SU-DHL-6 (cell line): Measurements from ENCODE around the gene BCL2.

Experiments
- H2AFZ ChIP-seq: fragments of 200-600 bp; sonication (generic); 2 replicates; pipeline ENCODE4 v1.6.1; 2014; ENCODE audit warnings: low read depth, mild to moderate bottlenecking, moderate library complexity, mixed read lengths, antibody characterized with exemption, low read length; ENCODE audit not compliant: severe bottlenecking
- H3F3A ChIP-seq: fragments of 200-600 bp; shearing (Covaris generic); 2 replicates; pipeline ENCODE4 v1.6.0; 2016; ENCODE audit warnings: antibody characterized with exemption, mild to moderate bottlenecking; ENCODE audit not compliant: insufficient read depth
- H3K27ac ChIP-seq: fragments of 200-600 bp; sonication (generic); 2 replicates; pipeline ENCODE4 v1.5.1; 2016; ENCODE audit warnings: low read depth, mild to moderate bottlenecking, low read length, moderate library complexity, mixed read lengths
- H3K27me3 ChIP-seq: fragments of 200-600 bp; sonication (generic), shearing (Covaris generic); 2 replicates; pipeline ENCODE4 v1.6.0; 2014; ENCODE audit warnings: mild to moderate bottlenecking, low read length
- H3K36me3 ChIP-seq: fragments of 200-600 bp; sonication (generic); 2 replicates; pipeline ENCODE4 v1.6.1; 2014; ENCODE audit warnings: mild to moderate bottlenecking, low read length, mixed read lengths
- H3K4me2 ChIP-seq: fragments of 300-600, 200-600 bp; shearing (Covaris generic), sonication (generic); 2 replicates; pipeline ENCODE4 v1.6.0; 2014; ENCODE audit warnings: low read length, low read depth, mild to moderate bottlenecking; ENCODE audit not compliant: poor library complexity, severe bottlenecking
- H3K4me3 ChIP-seq: fragments of 200-600 bp; sonication (generic); 2 replicates; pipeline ENCODE4 v1.5.1; 2014; ENCODE audit warnings: antibody characterized with exemption, low read length, mild to moderate bottlenecking, mixed read lengths; ENCODE audit not compliant: insufficient read depth, poor library complexity, severe bottlenecking
- H3K79me2 ChIP-seq: fragments of 200-600 bp; sonication (generic); 2 replicates; pipeline ENCODE4 v1.6.1; 2014; ENCODE audit warnings: mild to moderate bottlenecking, low read length, moderate library complexity; ENCODE audit not compliant: insufficient read depth
- H3K9ac ChIP-seq: fragments of 200-600 bp; sonication (generic); 2 replicates; pipeline ENCODE4 v1.7.0; 2014; ENCODE audit warnings: mild to moderate bottlenecking, low read length
- H3K9me2 ChIP-seq: fragments of 200-600 bp; sonication (generic); replicated peaks from 2 replicates; pipeline ENCODE4 v1.6.1; 2014; ENCODE audit warnings: low read length; ENCODE audit not compliant: insufficient read depth
- H3K9me3 ChIP-seq: fragments of 200-600 bp; sonication (generic); 2 replicates; pipeline ENCODE4 v1.6.1; 2014; ENCODE audit warnings: low read length, mixed read lengths; ENCODE audit not compliant: insufficient read depth
- H4K20me1 ChIP-seq: fragments of 200-600 bp; sonication (generic); 2 replicates; pipeline ENCODE4 v1.6.1; 2014; ENCODE audit warnings: low read depth, mild to moderate bottlenecking, antibody characterized with exemption, low read length, moderate library complexity, mixed read lengths
- CTCF ChIP-seq: fragments of 200-600 bp; sonication (generic); IDR thresholded peaks from one replicate; pipeline ENCODE4 v1.5.1; 2017; ENCODE audit warnings: antibody characterized with exemption, mild to moderate bottlenecking, low read length, moderate library complexity; ENCODE audit not compliant: insufficient read depth, poor library complexity, severe bottlenecking
- EZH2phosphoT487 ChIP-seq: fragments of 200-600 bp; sonication (generic), shearing (Covaris generic); conservative IDR thresholded peaks from 2 replicates; pipeline ENCODE4 v1.6.1; 2018; ENCODE audit warnings: mild to moderate bottlenecking, antibody characterized with exemption, low read length, moderate library complexity, mixed read lengths

Gene BCL2

GRCh38 chr18:63271881-63272299 is 47.7 kb downstream of the BCL2 start:
- no peaks in the 10 kb centered on the region for H3K9me3 ChIP-seq
- H3K27ac ChIP-seq = no peak overlapping the region
- no peak for TF ChIP-seq EZH2phosphoT487
- no peak for TF ChIP-seq CTCF
- H4K20me1 ChIP-seq = peaks cover 60% of the 10 kb centered on the region
- H3K9me2 ChIP-seq = no peaks in the 10 kb centered on the region
- peaks cover 98% of the 10 kb centered on the region for H3K79me2 ChIP-seq
- H3F3A ChIP-seq = peaks cover 35% of the 10 kb centered on the region
- no peaks in the 10 kb centered on the region for H3K27me3 ChIP-seq
- H3K4me2 ChIP-seq = no peak overlapping the region
- H3K4me3 ChIP-seq = no peak overlapping the region
- no peak overlapping the region for H2AFZ ChIP-seq
- peaks cover 34% of the 10 kb centered on the region for H3K36me3 ChIP-seq
- no peak overlapping the region for H3K9ac ChIP-seq

- Histone ChIP-seq H3K9me2 (no peaks in the 10 kb centered on the region), H3K27ac (no peak overlapping the region), H3K9ac (no peak overlapping the region), H3F3A (peaks cover 35% of the 10 kb centered on the region), H3K79me2 (peaks cover 97% of the 10 kb centered on the region), H3K36me3 (peaks cover 34% of the 10 kb centered on the region), H2AFZ (no peak overlapping the region), H3K4me3 (no peak overlapping the region), H3K27me3 (no peaks in the 10 kb centered on the region), H3K4me2 (no peak overlapping the region), H3K9me3 (no peaks in the 10 kb centered on the region), H4K20me1 (peaks cover 61% of the 10 kb centered on the region)
- TF ChIP-seq EZH2phosphoT487 (no peak), CTCF (no peak)
Measured at GRCh38 chr18:63271148-63271547, 48.4 kb downstream of the BCL2 start.

GRCh38 chr18:63267975-63268721 is 51.4 kb downstream of the BCL2 start:
- H3K9me2 ChIP-seq = no peaks in the 10 kb centered on the region
- no peak overlapping the region for H2AFZ ChIP-seq
- peaks cover 41% of the 10 kb centered on the region for H3K36me3 ChIP-seq
- no peak overlapping the region for H3K4me2 ChIP-seq
- H3K9ac ChIP-seq = no peak overlapping the region
- no peaks in the 10 kb centered on the region for H3K9me3 ChIP-seq
- TF ChIP-seq CTCF (no peak), EZH2phosphoT487 (no peak)
- H3K27me3 ChIP-seq = no peaks in the 10 kb centered on the region
- H3K27ac ChIP-seq = no peak overlapping the region
- H4K20me1 ChIP-seq = peaks cover 54% of the 10 kb centered on the region
- H3F3A ChIP-seq = peaks cover 37% of the 10 kb centered on the region
- H3K79me2 ChIP-seq = peaks cover 98% of the 10 kb centered on the region
- no peak overlapping the region for H3K4me3 ChIP-seq
